ENCODE data around the gene CDH12.

DNA sequence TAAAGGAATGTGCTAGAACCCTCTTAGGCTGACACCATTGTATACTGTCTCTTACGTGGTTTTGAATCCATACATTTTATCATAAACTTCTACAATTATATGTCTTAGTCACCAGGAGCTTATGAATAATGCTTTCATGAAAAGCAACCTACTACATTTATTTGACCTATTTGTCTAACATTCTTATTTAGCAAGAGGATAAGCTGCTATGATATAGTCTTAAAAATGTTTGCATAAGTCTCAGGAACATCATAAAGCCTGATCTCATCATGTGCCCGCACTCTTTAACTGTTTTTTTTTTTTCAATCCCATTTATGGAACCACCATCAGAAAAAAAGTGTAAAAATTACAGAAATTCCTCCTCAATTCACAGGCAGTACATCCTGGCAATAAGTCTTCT, 59.7 kb downstream of the CDH12 start:
- TF ChIP-seq POLR2AphosphoS5 (IDR thresholded peaks at IDR 0.05; ENCODE audit: low read depth, low read length) (no peak), TAF1 (IDR thresholded peaks at IDR 0.05; ENCODE audit: borderline replicate concordance, insufficient read depth, low read length) (no peak), SIN3A (IDR thresholded peaks at IDR 0.05; ENCODE audit: borderline replicate concordance, insufficient read depth, low read length) (no peak)
- TF ChIP-seq, protein P1, sequence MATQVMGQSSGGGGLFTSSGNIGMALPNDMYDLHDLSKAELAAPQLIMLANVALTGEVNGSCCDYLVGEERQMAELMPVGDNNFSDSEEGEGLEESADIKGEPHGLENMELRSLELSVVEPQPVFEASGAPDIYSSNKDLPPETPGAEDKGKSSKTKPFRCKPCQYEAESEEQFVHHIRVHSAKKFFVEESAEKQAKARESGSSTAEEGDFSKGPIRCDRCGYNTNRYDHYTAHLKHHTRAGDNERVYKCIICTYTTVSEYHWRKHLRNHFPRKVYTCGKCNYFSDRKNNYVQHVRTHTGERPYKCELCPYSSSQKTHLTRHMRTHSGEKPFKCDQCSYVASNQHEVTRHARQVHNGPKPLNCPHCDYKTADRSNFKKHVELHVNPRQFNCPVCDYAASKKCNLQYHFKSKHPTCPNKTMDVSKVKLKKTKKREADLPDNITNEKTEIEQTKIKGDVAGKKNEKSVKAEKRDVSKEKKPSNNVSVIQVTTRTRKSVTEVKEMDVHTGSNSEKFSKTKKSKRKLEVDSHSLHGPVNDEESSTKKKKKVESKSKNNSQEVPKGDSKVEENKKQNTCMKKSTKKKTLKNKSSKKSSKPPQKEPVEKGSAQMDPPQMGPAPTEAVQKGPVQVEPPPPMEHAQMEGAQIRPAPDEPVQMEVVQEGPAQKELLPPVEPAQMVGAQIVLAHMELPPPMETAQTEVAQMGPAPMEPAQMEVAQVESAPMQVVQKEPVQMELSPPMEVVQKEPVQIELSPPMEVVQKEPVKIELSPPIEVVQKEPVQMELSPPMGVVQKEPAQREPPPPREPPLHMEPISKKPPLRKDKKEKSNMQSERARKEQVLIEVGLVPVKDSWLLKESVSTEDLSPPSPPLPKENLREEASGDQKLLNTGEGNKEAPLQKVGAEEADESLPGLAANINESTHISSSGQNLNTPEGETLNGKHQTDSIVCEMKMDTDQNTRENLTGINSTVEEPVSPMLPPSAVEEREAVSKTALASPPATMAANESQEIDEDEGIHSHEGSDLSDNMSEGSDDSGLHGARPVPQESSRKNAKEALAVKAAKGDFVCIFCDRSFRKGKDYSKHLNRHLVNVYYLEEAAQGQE (IDR thresholded peaks at IDR 0.05; ENCODE audit: insufficient read depth in 1 of 2, low read depth in 2 of 2, low read length in 2 of 2) = no peak

Data from PFSK-1 (cell line).